Gastrocnemius medialis (tissue), 4 donors: ENCODE results near the gene PPP3CA. TPM values are rescaled to one million over a fixed set of nuclear protein-coding genes. Genes with fewer than 3 reads are reported as not detected.

Experiments used
- ATAC-seq, 2 donors: fragments of 150-250 bp; one replicate each; pipeline ENCODE4 v1.9.1; 2016
- DNase-seq, 2 donors: peaks; one replicate each; pipeline ENCODE4 v3.0.0-alpha.2; 2019
- H3K27ac ChIP-seq, 4 donors: fragments of 200-600 bp; sonication (generic); 1 replicate in 1 of 4; 2 replicates in 3 of 4; pipeline ENCODE4 v1.5.1; 2016 to 2018; ENCODE audit warnings: mild to moderate bottlenecking in 2 of 4, moderate library complexity in 1 of 4
- H3K27me3 ChIP-seq, 3 donors: fragments of 200-600 bp; sonication (generic) in 2 of 3; 1 replicate in 1 of 3; 2 replicates in 2 of 3; pipeline versions ENCODE4 v1.5.1 to v1.6.0; 2016 to 2019; ENCODE audit warnings: mild to moderate bottlenecking in 1 of 3, moderate library complexity in 1 of 3
- H3K36me3 ChIP-seq, 2 donors: fragments of 200-600 bp; sonication (generic) in 1 of 2; one replicate each; pipeline ENCODE4 v1.5.1; 2017 to 2018
- H3K4me1 ChIP-seq, 2 donors: fragments of 200-600 bp; sonication (generic) in 1 of 2; one replicate each; pipeline ENCODE4 v1.5.1; 2016 to 2017; ENCODE audit warnings: mild to moderate bottlenecking in 2 of 2
- H3K4me3 ChIP-seq, 4 donors: fragments of 200-600 bp; sonication (generic) in 3 of 4; 1 replicate in 1 of 4; 2 replicates in 3 of 4; pipeline ENCODE4 v1.5.1; 2016 to 2019; ENCODE audit warnings: mild to moderate bottlenecking in 2 of 4
- H3K9me3 ChIP-seq, 3 donors: fragments of 200-600 bp; sonication (generic) in 2 of 3; 1 replicate in 1 of 3; 2 replicates in 2 of 3; pipeline ENCODE4 v1.5.1; 2016 to 2019
- CTCF ChIP-seq, 5 experiments: fragments of 450-650 bp in 3 of 5; fragments of 200-600 bp in 2 of 5; sonication (generic) in 2 of 5; IDR thresholded peaks in 4 of 5; conservative IDR thresholded peaks in 1 of 5; 1 replicate in 4 of 5; 2 replicates in 1 of 5; pipeline ENCODE4 v1.5.1; 2016 to 2019; ENCODE audit warnings: antibody characterized with exemption in 5 of 5, mild to moderate bottlenecking in 3 of 5, moderate library complexity in 3 of 5
- POLR2A ChIP-seq, 2 donors: fragments of 450-650 bp; IDR thresholded peaks; one replicate each; pipeline ENCODE4 v1.6.1; 2017; ENCODE audit warnings: antibody characterized with exemption in 2 of 2, mild to moderate bottlenecking in 2 of 2, moderate library complexity in 2 of 2
- in situ Hi-C, 4 donors: fragments of 200-750 bp; cut with MboI; loops; one replicate each; pipeline versions ENCODE4 v1.15.0 to v1.8.0; 2017; ENCODE audit warnings: low sequenced_read_pairs in 4 of 4
- intact Hi-C: fragments of 100-400 bp; cut with DNase I; formaldehyde crosslinking; loops from one replicate; pipeline ENCODE4 v1.15.1; 2023; ENCODE audit warnings: low total_unique reads
- total RNA-seq, 4 donors: library from RNA; depleted of rRNA; stranded (reverse); fragments of >200 nt; gene quantifications; one replicate each; pipeline versions ENCODE4 v1.1.0 to v1.2.3, GENCODE V29; 2016

The PPP3CA gene
- total RNA-seq, 4 donors from 2014 or later: 25.1 to 30.3 (median 26.7) TPM

GRCh38 chr4:101025755-101026154 lies 321.6 kb downstream of the PPP3CA start:
- in situ Hi-C loops (no loop called here), intact Hi-C loops (no loop called here)
- no peak overlapping the region for H3K27ac ChIP-seq
- H3K36me3 ChIP-seq: peaks cover 0 to 8% of the 10 kb centered on the region in 2 donors
- H3K9me3 ChIP-seq: no peaks in the 10 kb centered on the region
- H3K4me3 ChIP-seq: no peak overlapping the region
- DNase-seq: no peak
- peaks cover 0 to 7% of the 10 kb centered on the region in 2 donors for H3K4me1 ChIP-seq
- no peak for ATAC-seq
- H3K27me3 ChIP-seq: no peaks in the 10 kb centered on the region
- no peak for TF ChIP-seq CTCF (IDR thresholded peaks at IDR 0.05 in 4 of 5, conservative IDR thresholded peaks at IDR 0.05 in 1 of 5)

- Histone ChIP-seq H3K27me3 (no peaks in the 10 kb centered on the region), H3K36me3 (peaks cover 0 to 8% of the 10 kb centered on the region in 2 donors), H3K4me3 (no peak overlapping the region), H3K27ac (no peak overlapping the region), H3K9me3 (no peaks in the 10 kb centered on the region), H3K4me1 (peaks cover 7 to 8% of the 10 kb centered on the region in 2 donors)
- intact Hi-C loops: no loop called here
- no peak for DNase-seq
- no peak for ATAC-seq
- TF ChIP-seq POLR2A (IDR thresholded peaks at IDR 0.05) (no peak), CTCF (IDR thresholded peaks at IDR 0.05 in 4 of 5, conservative IDR thresholded peaks at IDR 0.05 in 1 of 5) (no peak)
- in situ Hi-C loops: no loop called here
Measured at GRCh38 chr4:101022151-101023024, 324.9 kb downstream of the PPP3CA start.

- peak overlapping the region in 1 of 4 donors; percentile 4 for H3K27ac ChIP-seq
- peak; percentile 55 to 83 for ATAC-seq
- peaks cover 0 to 2% of the 10 kb centered on the region in 2 donors for H3K36me3 ChIP-seq
- no peak overlapping the region for H3K4me3 ChIP-seq
- H3K9me3 ChIP-seq: no peaks in the 10 kb centered on the region
- H3K4me1 ChIP-seq: peaks cover 7 to 8% of the 10 kb centered on the region in 2 donors
- intact Hi-C loops (no loop called here), in situ Hi-C loops (no loop called here)
- no peak for DNase-seq
- TF ChIP-seq POLR2A (IDR thresholded peaks at IDR 0.05) (no peak), CTCF (IDR thresholded peaks at IDR 0.05 in 4 of 5, conservative IDR thresholded peaks at IDR 0.05 in 1 of 5) (no peak)
- no peaks in the 10 kb centered on the region for H3K27me3 ChIP-seq
Measured at GRCh38 chr4:101020956-101021355, 326.4 kb downstream of the PPP3CA start.

GRCh38 chr4:101019941-101020401 lies 327.4 kb downstream of the PPP3CA start:
- Histone ChIP-seq H3K27ac (no peak overlapping the region), H3K27me3 (no peaks in the 10 kb centered on the region)
- intact Hi-C loops: no loop called here

More at GRCh38 chr4:101019941-101020401, 327.4 kb downstream of the PPP3CA start:
- TF ChIP-seq CTCF (IDR thresholded peaks at IDR 0.05 in 4 of 5, conservative IDR thresholded peaks at IDR 0.05 in 1 of 5): no peak
- ATAC-seq (no peak), DNase-seq (no peak)
- Histone ChIP-seq H3K4me3 (no peak overlapping the region), H3K36me3 (no peaks in the 10 kb centered on the region), H3K9me3 (no peaks in the 10 kb centered on the region), H3K4me1 (peaks cover 7 to 8% of the 10 kb centered on the region in 2 donors)
- in situ Hi-C loops: no loop called here
